ENCODE measurements around the gene ADSL.

- TF ChIP-seq CTCF (IDR thresholded peaks at IDR 0.05) (no peak), POLR2A (IDR thresholded peaks at IDR 0.05) (no peak)
Observed at GRCh38 chr22:40421941-40422340, 75.6 kb downstream of the ADSL start.
